HL-60 (cell line): ENCODE results near the gene SRPX2.

Experiments used
- DNase-seq, 2 experiments: peaks; one replicate each; pipeline ENCODE4 v3.0.0-alpha.2; 2010 to 2020; ENCODE audit warnings: low read depth in 1 of 2, low spot score in 1 of 2
- H3K27ac ChIP-seq: fragments of 250-450 bp; sonication (Bioruptor Pico); replicated peaks from 2 replicates; pipeline ENCODE4 v1.5.1; 2020; ENCODE audit warnings: mild to moderate bottlenecking, moderate library complexity
- H3K27me3 ChIP-seq: fragments of 250-450 bp; sonication (Bioruptor Pico); 2 replicates; pipeline ENCODE4 v1.5.1; 2021; ENCODE audit warnings: mild to moderate bottlenecking, moderate library complexity; ENCODE audit not compliant: insufficient read depth, poor library complexity, severe bottlenecking
- H3K4me3 ChIP-seq: replicated peaks from 2 replicates; pipeline ENCODE4 v1.5.1; 2011; ENCODE audit warnings: mild to moderate bottlenecking, control low read depth, low read length; ENCODE audit not compliant: insufficient read depth
- GABPA ChIP-seq: IDR thresholded peaks from 2 replicates; pipeline ENCODE4 v1.6.1; 2012; ENCODE audit warnings: low read depth
- POLR2AphosphoS5 ChIP-seq: IDR thresholded peaks from 2 replicates; pipeline ENCODE4 v1.6.1; 2012; ENCODE audit warnings: low read depth
- SPI1 ChIP-seq: IDR thresholded peaks from 2 replicates; pipeline ENCODE4 v1.6.1; 2012; ENCODE audit warnings: low read depth, mild to moderate bottlenecking, borderline replicate concordance
- TF ChIP-seq, protein P1 (sequence below): IDR thresholded peaks from 2 replicates; pipeline ENCODE4 v1.6.1; 2012; ENCODE audit warnings: low read depth; ENCODE audit not compliant: insufficient replicate concordance
- TF ChIP-seq, protein P2 (sequence below): IDR thresholded peaks from one replicate; pipeline ENCODE4 v1.5.1; 2011; ENCODE audit warnings: low read length, control low read depth, inconsistent platforms; ENCODE audit not compliant: insufficient read depth

Gene SRPX2

DNA sequence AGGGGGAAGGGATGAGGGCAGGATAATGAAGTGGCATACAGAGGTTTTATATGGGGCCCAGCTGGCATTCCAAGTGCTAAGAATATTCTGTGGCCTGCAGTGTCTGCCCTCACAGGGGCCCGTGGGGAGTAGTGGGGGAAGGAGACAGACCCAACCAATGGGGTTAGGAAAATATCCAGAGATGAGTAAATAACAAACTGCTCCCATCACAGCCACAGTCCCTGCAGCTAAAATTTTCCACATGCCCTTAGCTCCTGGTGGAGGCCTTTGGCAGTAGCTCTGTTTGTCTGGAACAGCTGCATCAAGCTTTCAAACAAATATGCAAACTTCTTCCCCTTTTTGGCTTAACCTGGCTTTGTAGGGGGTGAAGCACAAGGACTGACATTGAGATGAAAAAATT, 3.1 kb downstream of the SRPX2 start:
- Histone ChIP-seq H3K4me3 (no peak overlapping the region), H3K27me3 (no peaks in the 10 kb centered on the region), H3K27ac (no peak overlapping the region)
- TF ChIP-seq, protein P1, sequence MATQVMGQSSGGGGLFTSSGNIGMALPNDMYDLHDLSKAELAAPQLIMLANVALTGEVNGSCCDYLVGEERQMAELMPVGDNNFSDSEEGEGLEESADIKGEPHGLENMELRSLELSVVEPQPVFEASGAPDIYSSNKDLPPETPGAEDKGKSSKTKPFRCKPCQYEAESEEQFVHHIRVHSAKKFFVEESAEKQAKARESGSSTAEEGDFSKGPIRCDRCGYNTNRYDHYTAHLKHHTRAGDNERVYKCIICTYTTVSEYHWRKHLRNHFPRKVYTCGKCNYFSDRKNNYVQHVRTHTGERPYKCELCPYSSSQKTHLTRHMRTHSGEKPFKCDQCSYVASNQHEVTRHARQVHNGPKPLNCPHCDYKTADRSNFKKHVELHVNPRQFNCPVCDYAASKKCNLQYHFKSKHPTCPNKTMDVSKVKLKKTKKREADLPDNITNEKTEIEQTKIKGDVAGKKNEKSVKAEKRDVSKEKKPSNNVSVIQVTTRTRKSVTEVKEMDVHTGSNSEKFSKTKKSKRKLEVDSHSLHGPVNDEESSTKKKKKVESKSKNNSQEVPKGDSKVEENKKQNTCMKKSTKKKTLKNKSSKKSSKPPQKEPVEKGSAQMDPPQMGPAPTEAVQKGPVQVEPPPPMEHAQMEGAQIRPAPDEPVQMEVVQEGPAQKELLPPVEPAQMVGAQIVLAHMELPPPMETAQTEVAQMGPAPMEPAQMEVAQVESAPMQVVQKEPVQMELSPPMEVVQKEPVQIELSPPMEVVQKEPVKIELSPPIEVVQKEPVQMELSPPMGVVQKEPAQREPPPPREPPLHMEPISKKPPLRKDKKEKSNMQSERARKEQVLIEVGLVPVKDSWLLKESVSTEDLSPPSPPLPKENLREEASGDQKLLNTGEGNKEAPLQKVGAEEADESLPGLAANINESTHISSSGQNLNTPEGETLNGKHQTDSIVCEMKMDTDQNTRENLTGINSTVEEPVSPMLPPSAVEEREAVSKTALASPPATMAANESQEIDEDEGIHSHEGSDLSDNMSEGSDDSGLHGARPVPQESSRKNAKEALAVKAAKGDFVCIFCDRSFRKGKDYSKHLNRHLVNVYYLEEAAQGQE = no peak
- TF ChIP-seq POLR2AphosphoS5 (no peak), GABPA (no peak), SPI1 (no peak)
- TF ChIP-seq, protein P2, sequence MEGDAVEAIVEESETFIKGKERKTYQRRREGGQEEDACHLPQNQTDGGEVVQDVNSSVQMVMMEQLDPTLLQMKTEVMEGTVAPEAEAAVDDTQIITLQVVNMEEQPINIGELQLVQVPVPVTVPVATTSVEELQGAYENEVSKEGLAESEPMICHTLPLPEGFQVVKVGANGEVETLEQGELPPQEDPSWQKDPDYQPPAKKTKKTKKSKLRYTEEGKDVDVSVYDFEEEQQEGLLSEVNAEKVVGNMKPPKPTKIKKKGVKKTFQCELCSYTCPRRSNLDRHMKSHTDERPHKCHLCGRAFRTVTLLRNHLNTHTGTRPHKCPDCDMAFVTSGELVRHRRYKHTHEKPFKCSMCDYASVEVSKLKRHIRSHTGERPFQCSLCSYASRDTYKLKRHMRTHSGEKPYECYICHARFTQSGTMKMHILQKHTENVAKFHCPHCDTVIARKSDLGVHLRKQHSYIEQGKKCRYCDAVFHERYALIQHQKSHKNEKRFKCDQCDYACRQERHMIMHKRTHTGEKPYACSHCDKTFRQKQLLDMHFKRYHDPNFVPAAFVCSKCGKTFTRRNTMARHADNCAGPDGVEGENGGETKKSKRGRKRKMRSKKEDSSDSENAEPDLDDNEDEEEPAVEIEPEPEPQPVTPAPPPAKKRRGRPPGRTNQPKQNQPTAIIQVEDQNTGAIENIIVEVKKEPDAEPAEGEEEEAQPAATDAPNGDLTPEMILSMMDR = no peak
- no peak for DNase-seq

DNA sequence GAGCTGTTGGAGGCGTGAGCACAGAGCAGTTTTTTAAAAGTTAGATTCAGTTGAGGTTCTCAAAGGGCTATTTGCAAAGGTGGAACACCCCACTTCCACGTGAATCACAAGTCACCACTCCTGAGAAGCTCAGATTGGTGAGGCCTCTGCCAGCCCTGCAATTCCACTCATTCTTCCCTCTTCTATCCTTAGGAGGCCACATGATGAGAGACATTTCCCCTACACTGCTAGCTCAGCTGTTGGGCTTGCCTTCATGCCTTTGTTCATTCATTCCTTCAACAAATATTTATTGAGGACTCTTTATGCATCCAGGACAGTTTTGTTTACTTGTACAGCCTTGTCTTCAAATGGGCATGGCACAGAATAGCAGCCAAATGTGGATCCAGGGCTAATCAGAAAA, 3.7 kb downstream of the SRPX2 start:
- Histone ChIP-seq H3K27ac (no peak overlapping the region), H3K27me3 (no peaks in the 10 kb centered on the region), H3K4me3 (no peak overlapping the region)
- no peak for DNase-seq
- TF ChIP-seq GABPA = no peak
- TF ChIP-seq, protein P1 = no peak
- TF ChIP-seq SPI1 = no peak
- TF ChIP-seq, protein P2 = no peak
- TF ChIP-seq POLR2AphosphoS5 = no peak

DNA sequence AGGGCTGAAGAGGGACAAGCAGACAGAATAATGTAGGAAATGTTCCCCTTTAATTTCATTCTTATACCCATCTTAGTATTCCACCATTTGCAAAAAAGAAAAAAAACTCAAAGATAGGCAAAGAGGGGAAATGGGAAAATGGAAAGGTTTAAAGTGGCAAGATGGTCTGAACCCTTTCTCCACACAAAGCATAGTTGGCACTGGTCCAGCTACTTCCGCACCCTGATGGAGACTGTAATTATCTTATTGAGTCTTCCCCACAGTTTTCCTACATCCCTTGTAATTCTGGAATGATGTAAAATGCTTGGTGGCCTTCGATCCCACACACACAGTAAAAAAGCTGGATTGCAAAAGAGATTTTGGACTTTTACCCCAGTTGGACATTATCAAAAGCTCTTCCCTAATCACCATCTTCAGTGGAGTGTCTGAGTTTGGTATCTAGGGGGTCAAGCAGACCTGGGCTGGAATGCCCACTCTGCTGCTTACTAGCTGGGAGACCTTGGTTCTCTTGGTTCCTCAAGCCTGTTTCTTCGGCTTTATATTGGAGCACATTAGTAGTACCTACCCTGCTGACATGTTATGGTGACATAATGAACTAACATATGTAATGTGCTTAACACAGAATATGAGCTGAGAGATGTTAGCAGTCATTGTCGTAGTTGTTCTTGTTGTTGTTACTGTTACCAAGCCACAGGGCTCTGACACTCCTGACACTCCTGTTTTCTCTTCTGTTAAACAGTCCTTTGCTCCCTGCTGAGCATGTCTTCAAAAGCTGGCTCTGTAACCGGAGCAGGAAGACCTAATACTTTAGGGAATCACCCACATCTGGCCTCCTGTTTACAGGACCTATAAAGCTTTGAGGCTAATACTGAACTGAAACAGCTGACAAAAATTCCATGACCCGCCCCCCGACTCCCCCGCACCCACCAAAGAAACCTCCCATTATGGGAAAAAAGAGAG, 4.7 kb downstream of the SRPX2 start:
- TF ChIP-seq GABPA = no peak
- no peaks in the 10 kb centered on the region for H3K27me3 ChIP-seq
- no peak for DNase-seq
- H3K27ac ChIP-seq = no peak overlapping the region
- no peak overlapping the region for H3K4me3 ChIP-seq

DNA sequence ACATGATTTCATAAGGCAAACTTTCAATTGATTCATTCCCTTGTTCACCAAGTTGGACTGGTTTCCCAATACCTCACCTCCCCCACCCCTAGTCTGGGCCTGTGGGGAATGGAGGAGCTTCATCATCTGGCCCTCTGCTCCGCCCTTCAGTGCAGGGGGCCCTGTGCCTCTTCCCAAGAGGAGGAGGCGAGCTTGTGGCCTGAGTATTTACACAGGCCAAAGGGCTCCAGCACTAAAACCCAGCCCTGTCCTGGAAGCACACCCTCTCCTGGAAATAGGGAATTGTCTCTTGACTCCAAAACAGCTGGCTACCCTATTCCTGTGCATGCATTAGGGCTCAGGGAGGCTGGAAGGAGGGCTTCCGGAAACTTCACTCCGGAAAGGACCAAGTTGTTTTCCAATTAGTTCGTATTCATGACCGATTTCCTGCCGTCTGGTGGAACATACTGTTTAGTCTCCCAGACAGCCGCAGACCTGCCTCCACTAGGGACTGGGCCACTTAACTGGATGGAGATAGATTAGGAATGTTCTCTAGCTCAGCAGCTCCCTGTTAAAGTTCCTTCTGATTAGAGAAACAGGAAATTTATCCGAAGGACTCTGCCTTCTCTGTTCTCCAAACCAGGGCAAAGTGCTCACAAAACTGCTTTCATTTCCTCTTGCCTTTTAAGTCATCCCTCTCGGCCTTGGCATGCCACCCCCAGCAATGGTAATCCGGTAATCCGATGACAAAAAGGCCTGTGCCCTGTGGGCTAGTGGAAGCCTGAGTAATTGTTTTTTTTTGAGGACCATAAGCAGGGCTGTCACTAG, 5.8 kb downstream of the SRPX2 start:
- TF ChIP-seq, protein P2 = no peak
- TF ChIP-seq, protein P1 = no peak
- TF ChIP-seq SPI1 = no peak
- no peak for TF ChIP-seq GABPA
- no peak for TF ChIP-seq POLR2AphosphoS5
- Histone ChIP-seq H3K27me3 (no peaks in the 10 kb centered on the region), H3K4me3 (no peak overlapping the region), H3K27ac (no peak overlapping the region)
- DNase-seq = no peak
